RWPE1 (cell line): ENCODE data around the gene MAP4K2.

Source experiments
- CTCF ChIA-PET: fragments of 350-600 bp; sonication (Branson Sonifier 250); formaldehyde crosslinking; extraction: SDS; loops from one replicate; lab custom pipeline; 2021; lab: Yijun Ruan, JAX
- POLR2A ChIA-PET: fragments of 400-600 bp; formaldehyde crosslinking; extraction: SDS; loops from one replicate; lab custom pipeline; 2020; ENCODE audit warnings: antibody characterized with exemption; ENCODE audit not compliant: low non-redundant PET; lab: Yijun Ruan, JAX
- DNase-seq: peaks from one replicate; pipeline ENCODE4 v3.0.0; 2012; ENCODE audit warnings: low spot score
- H3K27ac ChIP-seq: fragments of 450-650 bp; 2 replicates; pipeline ENCODE4 v1.5.1; 2017
- TF ChIP-seq, protein P1 (sequence below): fragments of 450-650 bp; conservative IDR thresholded peaks from 2 replicates; pipeline ENCODE4 v1.5.1; 2017; ENCODE audit warnings: low read depth, mild to moderate bottlenecking

Gene MAP4K2

DNA sequence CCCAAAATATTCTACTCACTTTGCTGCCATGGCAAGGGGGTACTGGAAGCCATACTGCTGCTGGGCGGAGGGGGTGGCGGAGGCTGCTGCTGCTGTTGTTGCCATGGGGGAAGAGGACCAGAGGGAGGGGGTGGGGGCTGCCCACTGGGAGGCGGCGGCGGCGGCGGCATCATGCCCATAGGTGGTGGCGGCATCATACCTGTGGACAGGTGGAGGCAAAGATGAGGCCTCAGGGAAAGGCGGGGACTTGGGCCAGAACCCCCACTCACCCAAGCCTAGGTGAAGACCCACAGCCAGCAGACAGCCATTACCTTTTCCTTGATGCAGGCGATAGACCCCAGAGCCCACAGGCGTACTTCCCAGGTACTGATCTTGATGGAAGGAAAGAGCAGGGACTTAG is 36.1 kb downstream of the MAP4K2 start:
- TF ChIP-seq, protein P1, sequence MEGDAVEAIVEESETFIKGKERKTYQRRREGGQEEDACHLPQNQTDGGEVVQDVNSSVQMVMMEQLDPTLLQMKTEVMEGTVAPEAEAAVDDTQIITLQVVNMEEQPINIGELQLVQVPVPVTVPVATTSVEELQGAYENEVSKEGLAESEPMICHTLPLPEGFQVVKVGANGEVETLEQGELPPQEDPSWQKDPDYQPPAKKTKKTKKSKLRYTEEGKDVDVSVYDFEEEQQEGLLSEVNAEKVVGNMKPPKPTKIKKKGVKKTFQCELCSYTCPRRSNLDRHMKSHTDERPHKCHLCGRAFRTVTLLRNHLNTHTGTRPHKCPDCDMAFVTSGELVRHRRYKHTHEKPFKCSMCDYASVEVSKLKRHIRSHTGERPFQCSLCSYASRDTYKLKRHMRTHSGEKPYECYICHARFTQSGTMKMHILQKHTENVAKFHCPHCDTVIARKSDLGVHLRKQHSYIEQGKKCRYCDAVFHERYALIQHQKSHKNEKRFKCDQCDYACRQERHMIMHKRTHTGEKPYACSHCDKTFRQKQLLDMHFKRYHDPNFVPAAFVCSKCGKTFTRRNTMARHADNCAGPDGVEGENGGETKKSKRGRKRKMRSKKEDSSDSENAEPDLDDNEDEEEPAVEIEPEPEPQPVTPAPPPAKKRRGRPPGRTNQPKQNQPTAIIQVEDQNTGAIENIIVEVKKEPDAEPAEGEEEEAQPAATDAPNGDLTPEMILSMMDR: no peak
- CTCF ChIA-PET: no interaction called here
- peak overlapping the region; percentile 85 for H3K27ac ChIP-seq
- DNase-seq: no peak
- POLR2A ChIA-PET: no interaction called here

DNA sequence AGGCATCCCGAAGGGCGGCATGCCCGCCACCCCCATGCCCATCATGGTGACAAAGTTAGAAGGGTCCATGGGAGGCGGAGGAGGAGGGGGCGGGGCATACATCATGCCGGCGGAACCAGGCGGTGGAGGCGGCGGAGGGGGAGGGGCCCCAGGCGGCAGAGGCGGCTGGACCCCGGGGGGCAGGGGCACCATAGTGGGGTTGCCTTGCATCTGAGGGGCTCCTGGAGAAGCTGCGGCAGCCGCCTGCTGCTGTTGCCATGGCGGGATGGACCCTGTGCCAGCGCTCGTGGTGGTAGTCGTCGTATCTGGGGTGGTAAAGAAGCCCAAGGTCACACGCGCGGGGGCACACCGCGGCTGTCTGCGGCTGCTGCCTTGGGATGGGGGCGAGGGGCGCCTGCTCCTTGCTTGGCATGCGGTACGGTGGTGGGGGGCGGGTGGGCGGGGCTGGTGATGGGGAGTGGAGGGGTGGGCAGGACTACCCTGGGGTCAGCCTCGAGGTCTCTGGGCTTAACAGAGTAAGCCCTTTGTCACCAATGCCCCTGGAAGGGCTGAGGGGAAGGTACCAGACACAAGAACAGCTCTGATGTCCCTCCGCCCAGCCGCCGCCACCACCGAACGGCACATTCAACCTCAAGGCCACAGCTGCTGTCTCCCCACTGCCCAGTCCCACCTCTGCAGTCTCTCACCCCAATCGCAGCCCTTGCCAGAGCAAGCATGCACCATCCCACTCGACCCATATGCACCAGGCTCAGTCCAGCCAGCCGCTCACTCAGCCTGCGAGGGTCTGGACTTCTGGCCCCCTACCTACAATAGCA is 37.0 kb downstream of the MAP4K2 start:
- TF ChIP-seq, protein P1: no peak
- ChIA-PET POLR2A (no interaction called here), CTCF (interaction anchor here (0.6 to 0.7 kb wide), 2 partner anchors 75 to 101 kb away, joined by 3 to 7 read pairs; no protein-coding TSS in a partner anchor)
- DNase-seq: no peak
- H3K27ac ChIP-seq: peak overlapping the region; percentile 85

DNA sequence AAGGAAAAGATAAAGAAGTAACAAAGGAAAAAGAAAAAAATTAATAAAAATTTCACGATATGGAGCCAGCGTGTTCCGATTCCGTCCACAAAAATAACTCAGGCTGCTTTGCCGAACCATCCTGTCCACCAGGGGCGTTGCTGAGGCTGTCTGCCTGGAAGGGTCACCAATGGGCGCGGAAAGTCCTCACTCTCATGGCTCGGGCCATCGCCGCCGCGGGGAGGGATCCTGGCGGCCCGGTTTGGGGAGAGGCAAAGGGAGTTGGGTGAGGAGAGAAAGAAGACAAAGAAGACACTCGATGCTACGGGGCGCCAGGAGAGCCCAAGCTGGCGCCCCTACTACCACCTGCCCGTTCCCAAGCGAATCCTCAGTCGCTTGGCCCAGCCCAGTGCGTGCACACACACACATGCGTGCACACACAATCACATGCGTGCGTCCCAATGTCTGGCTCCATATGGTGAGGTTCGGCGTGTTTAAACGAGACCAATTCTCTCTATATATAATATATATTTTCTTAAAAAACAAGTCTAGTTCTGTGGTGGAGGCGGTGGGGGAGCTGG is 37.6 kb downstream of the MAP4K2 start:
- H3K27ac ChIP-seq: peak overlapping the region; percentile 85
- POLR2A ChIA-PET: no interaction called here
- CTCF ChIA-PET: interaction anchor here (0.7 kb wide), 1 partner anchor 100 kb away, joined by 3 read pairs; no protein-coding TSS in a partner anchor
- no peak for DNase-seq
- TF ChIP-seq, protein P1: no peak

DNA sequence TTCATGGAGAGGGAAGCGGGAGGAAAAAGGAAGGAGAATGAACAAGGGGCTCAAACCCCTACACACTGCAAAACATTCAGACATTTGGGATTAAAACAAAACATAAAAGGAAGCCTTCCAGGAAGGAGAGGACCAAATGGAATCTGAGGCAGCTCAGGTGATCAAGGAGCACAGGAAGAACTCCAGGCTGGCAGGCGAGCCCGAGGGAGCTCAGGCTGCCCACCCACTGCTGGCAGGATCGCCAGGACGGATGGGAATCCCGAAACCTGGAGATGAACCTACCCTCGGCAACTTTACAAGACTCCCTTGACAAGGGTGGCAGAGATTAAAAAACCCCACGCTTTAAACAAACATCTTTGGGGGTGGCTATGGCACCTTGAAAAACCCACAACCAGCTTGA is 38.3 kb downstream of the MAP4K2 start:
- TF ChIP-seq, protein P1: no peak
- no peak for DNase-seq
- ChIA-PET CTCF (no interaction called here), POLR2A (no interaction called here)
- H3K27ac ChIP-seq: peak overlapping the region; percentile 85

DNA sequence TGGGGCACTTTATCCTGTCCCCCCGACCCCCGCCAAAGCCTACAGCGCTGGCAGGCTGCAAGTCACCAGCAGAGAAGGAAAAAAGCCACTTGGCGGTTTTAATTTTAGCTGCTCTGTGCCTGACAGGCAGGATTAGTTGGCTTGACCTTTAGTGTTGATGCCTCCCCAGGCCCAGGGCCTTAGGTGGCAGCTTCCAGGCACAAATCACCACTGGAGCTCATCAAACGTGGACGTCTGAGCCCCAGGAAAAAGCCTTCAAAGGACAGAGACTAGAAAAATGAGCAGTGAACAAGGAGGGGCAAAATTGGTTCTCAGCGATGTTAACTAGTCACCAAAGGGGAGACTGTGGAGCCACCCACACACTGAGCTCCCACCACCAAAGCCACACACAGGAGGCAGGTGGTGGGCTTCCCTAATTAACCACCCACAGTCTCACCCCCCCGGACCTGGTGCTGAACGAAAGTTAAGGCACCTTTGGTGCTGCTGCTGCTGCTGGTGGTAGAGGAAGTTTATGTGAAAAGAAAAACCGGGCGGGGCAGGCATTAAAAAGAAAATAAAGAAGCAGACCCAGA is 38.9 kb downstream of the MAP4K2 start:
- POLR2A ChIA-PET: no interaction called here
- CTCF ChIA-PET: interaction anchor here (0.5 to 0.7 kb wide), 2 partner anchors 24 to 221 kb away, joined by 5 read pairs; no protein-coding TSS in a partner anchor
- no peak for DNase-seq
- TF ChIP-seq, protein P1: no peak
- H3K27ac ChIP-seq: peak overlapping the region; percentile 85

DNA sequence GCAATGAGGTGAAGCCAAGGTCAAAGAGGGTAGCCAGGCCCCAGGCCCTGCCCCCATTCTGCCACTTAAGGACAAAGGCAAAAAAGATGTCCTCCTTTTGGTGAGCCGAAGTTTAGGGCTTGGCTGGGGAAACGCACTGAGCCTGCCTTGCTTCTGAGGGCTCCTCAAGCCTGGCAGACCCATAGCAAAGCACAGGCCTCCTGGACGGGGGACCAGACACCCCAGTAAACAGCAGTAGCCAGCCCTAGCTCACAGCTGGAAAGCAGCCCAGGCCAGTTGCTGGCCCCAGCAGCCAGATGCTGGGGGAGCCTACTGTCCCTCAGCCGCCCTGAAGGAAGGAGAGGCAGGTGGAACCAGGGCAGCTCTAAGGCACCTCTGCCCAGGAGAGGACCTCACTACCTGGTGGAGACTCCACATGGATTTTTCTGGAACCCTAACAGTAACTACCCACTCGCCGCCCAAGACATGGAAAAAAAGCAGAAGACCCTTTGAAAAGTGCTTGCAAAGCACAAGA is 39.4 kb downstream of the MAP4K2 start:
- DNase-seq: no peak
- CTCF ChIA-PET: interaction anchor here (0.6 to 0.7 kb wide), 2 partner anchors 221 to 251 kb away, joined by 3 to 5 read pairs; no protein-coding TSS in a partner anchor
- TF ChIP-seq, protein P1: no peak
- H3K27ac ChIP-seq: peak overlapping the region; percentile 85
- POLR2A ChIA-PET: no interaction called here
